HUES64 (cell line): Measurements from ENCODE around the gene GTF2F1.

Source experiments
- H3K27ac ChIP-seq: 2 replicates; pipeline ENCODE4 v1.7.0; 2013; ENCODE audit warnings: low read depth, low read length, inconsistent platforms
- H3K27me3 ChIP-seq: 2 replicates; pipeline ENCODE4 v1.6.1; 2013; ENCODE audit warnings: mild to moderate bottlenecking, low read length; ENCODE audit not compliant: insufficient read depth
- H3K36me3 ChIP-seq: 2 replicates; pipeline ENCODE4 v1.6.1; 2013; ENCODE audit warnings: mild to moderate bottlenecking, low read length; ENCODE audit not compliant: insufficient read depth
- H3K4me1 ChIP-seq: 2 replicates; pipeline ENCODE4 v1.6.1; 2013; ENCODE audit warnings: mild to moderate bottlenecking, low read length, moderate library complexity; ENCODE audit not compliant: insufficient read depth
- H3K4me3 ChIP-seq: 2 replicates; pipeline ENCODE4 v1.5.1; 2013; ENCODE audit warnings: mild to moderate bottlenecking, low read length, moderate library complexity
- H3K9ac ChIP-seq: 2 replicates; pipeline ENCODE4 v1.6.1; 2013; ENCODE audit warnings: mild to moderate bottlenecking, low read depth, low read length
- H3K9me3 ChIP-seq: 2 replicates; pipeline ENCODE4 v1.6.1; 2013; ENCODE audit warnings: low read depth, low read length; ENCODE audit not compliant: insufficient read depth
- WGBS: fragments of 150-250, 120-280 bp; methylation state at CpG from one replicate; pipeline ENCODE4 v1.1.7; 2013; ENCODE audit warnings: missing lambda C conversion rate; 5-methylcytosine and 5-hydroxymethylcytosine counted together

GTF2F1 gene

GRCh38 chr19:6415591-6416190 lies 22.7 kb upstream of the GTF2F1 start:
- Histone ChIP-seq H3K4me1 (no peaks in the 10 kb centered on the region), H3K9ac (no peak overlapping the region), H3K36me3 (peaks cover 71% of the 10 kb centered on the region), H3K9me3 (no peaks in the 10 kb centered on the region), H3K27ac (no peak overlapping the region), H3K4me3 (no peak overlapping the region), H3K27me3 (no peaks in the 10 kb centered on the region)
- WGBS, result 96% methylated on average over 32 of the region's 32 CpGs

- H3K4me3 ChIP-seq, result no peak overlapping the region
- H3K27ac ChIP-seq, result no peak overlapping the region
- H3K9me3 ChIP-seq, result no peaks in the 10 kb centered on the region
- H3K27me3 ChIP-seq, result no peaks in the 10 kb centered on the region
- H3K36me3 ChIP-seq, result peaks cover 64% of the 10 kb centered on the region
- WGBS, result 96% methylated on average over 47 of the region's 47 CpGs
- no peaks in the 10 kb centered on the region for H3K4me1 ChIP-seq
- H3K9ac ChIP-seq, result no peak overlapping the region
These were observed 22.0 kb upstream of the GTF2F1 start for GRCh38 chr19:6414793-6415590.

- no peaks in the 10 kb centered on the region for H3K4me1 ChIP-seq
- H3K27ac ChIP-seq, result no peak overlapping the region
- H3K27me3 ChIP-seq, result no peaks in the 10 kb centered on the region
- no peaks in the 10 kb centered on the region for H3K9me3 ChIP-seq
- H3K36me3 ChIP-seq, result peaks cover 54% of the 10 kb centered on the region
- 87% methylated on average over 42 of the region's 42 CpGs for WGBS
- no peak overlapping the region for H3K4me3 ChIP-seq
- no peak overlapping the region for H3K9ac ChIP-seq
These were observed 21.0 kb upstream of the GTF2F1 start for GRCh38 chr19:6413721-6414643.

- WGBS, result 94% methylated on average over 3 of the region's 10 CpGs
- Histone ChIP-seq H3K27ac (no peak overlapping the region), H3K27me3 (no peaks in the 10 kb centered on the region), H3K9ac (no peak overlapping the region), H3K36me3 (peaks cover 47% of the 10 kb centered on the region), H3K4me3 (no peak overlapping the region), H3K4me1 (no peaks in the 10 kb centered on the region), H3K9me3 (no peaks in the 10 kb centered on the region)
These were observed 20.3 kb upstream of the GTF2F1 start for GRCh38 chr19:6413291-6413690.

- 80% methylated on average over 14 of the region's 15 CpGs for WGBS
- H3K9me3 ChIP-seq, result no peaks in the 10 kb centered on the region
- peaks cover 40% of the 10 kb centered on the region for H3K36me3 ChIP-seq
- no peak overlapping the region for H3K9ac ChIP-seq
- H3K4me1 ChIP-seq, result no peaks in the 10 kb centered on the region
- no peaks in the 10 kb centered on the region for H3K27me3 ChIP-seq
- peak overlapping the region; percentile 63; the same call in 1 of the 2 replicates for H3K27ac ChIP-seq
- H3K4me3 ChIP-seq, result no peak overlapping the region
These were observed 19.6 kb upstream of the GTF2F1 start for GRCh38 chr19:6412447-6413091.

GRCh38 chr19:6412061-6412446 lies 19.1 kb upstream of the GTF2F1 start:
- peaks cover 35% of the 10 kb centered on the region for H3K36me3 ChIP-seq
- H3K4me3 ChIP-seq, result no peak overlapping the region
- H3K4me1 ChIP-seq, result no peaks in the 10 kb centered on the region
- no peaks in the 10 kb centered on the region for H3K27me3 ChIP-seq
- H3K9ac ChIP-seq, result no peak overlapping the region
- no peaks in the 10 kb centered on the region for H3K9me3 ChIP-seq
- 84% methylated on average over 12 of the region's 12 CpGs for WGBS
- peak overlapping the region; percentile 63; the same call in 1 of the 2 replicates for H3K27ac ChIP-seq

GRCh38 chr19:6409346-6409745 lies 16.4 kb upstream of the GTF2F1 start:
- Histone ChIP-seq H3K4me3 (no peak overlapping the region), H3K4me1 (no peaks in the 10 kb centered on the region), H3K9ac (no peak overlapping the region), H3K27me3 (no peaks in the 10 kb centered on the region), H3K9me3 (no peaks in the 10 kb centered on the region), H3K27ac (no peak overlapping the region), H3K36me3 (peaks cover 9% of the 10 kb centered on the region)
- 95% methylated on average over 6 of the region's 6 CpGs for WGBS

- WGBS, result 91% methylated on average over 5 of the region's 5 CpGs
- H3K9me3 ChIP-seq, result no peaks in the 10 kb centered on the region
- H3K4me1 ChIP-seq, result 0 out of 2 replicates have a peak, but pooled peaks cover 4% of the 10 kb centered on the region
- no peak overlapping the region for H3K27ac ChIP-seq
- no peak overlapping the region for H3K9ac ChIP-seq
- no peaks in the 10 kb centered on the region for H3K36me3 ChIP-seq
- H3K27me3 ChIP-seq, result no peaks in the 10 kb centered on the region
- no peak overlapping the region for H3K4me3 ChIP-seq
These were observed 13.4 kb upstream of the GTF2F1 start for GRCh38 chr19:6406401-6406800.

GRCh38 chr19:6402837-6403608 lies 10.1 kb upstream of the GTF2F1 start:
- WGBS, result 89% methylated on average over 22 of the region's 22 CpGs
- no peak overlapping the region for H3K9ac ChIP-seq
- H3K27ac ChIP-seq, result no peak overlapping the region
- H3K9me3 ChIP-seq, result no peaks in the 10 kb centered on the region
- no peaks in the 10 kb centered on the region for H3K36me3 ChIP-seq
- no peak overlapping the region for H3K4me3 ChIP-seq
- 0 out of 2 replicates have a peak, but pooled peaks cover 4% of the 10 kb centered on the region for H3K4me1 ChIP-seq
- no peaks in the 10 kb centered on the region for H3K27me3 ChIP-seq

- Histone ChIP-seq H3K4me3 (no peak overlapping the region), H3K27ac (no peak overlapping the region)
- 90% methylated on average over 10 of the region's 10 CpGs for WGBS
These were observed 9.1 kb upstream of the GTF2F1 start for GRCh38 chr19:6402058-6402457.

More at GRCh38 chr19:6402058-6402457, 9.1 kb upstream of the GTF2F1 start:
- Histone ChIP-seq H3K4me1 (0 out of 2 replicates have a peak, but pooled peaks cover 4% of the 10 kb centered on the region), H3K36me3 (no peaks in the 10 kb centered on the region), H3K9ac (no peak overlapping the region), H3K9me3 (no peaks in the 10 kb centered on the region), H3K27me3 (no peaks in the 10 kb centered on the region)
